GM10248 (cell line): ENCODE measurements around the gene SSBP2.

ENCODE experiments used
- CTCF ChIA-PET: fragments of 300-600 bp; sonication (Branson Sonifier 250); formaldehyde crosslinking; extraction: SDS; loops from one replicate; lab custom pipeline; 2021; ENCODE audit warnings: antibody characterized with exemption; lab: Yijun Ruan, JAX
- POLR2A ChIA-PET: fragments of 350-650 bp; sonication (Branson Sonifier 250); formaldehyde crosslinking; extraction: SDS; loops from one replicate; lab custom pipeline; 2020; ENCODE audit warnings: antibody characterized with exemption; lab: Yijun Ruan, JAX
- DNase-seq: peaks from one replicate; pipeline ENCODE4 v3.0.0; 2012; ENCODE audit errors: extremely low spot score
- TF ChIP-seq, protein P1 (sequence below): IDR thresholded peaks from 2 replicates; pipeline ENCODE4 v1.5.1; 2012; ENCODE audit warnings: mild to moderate bottlenecking, low read depth; ENCODE audit errors: extremely low read depth, missing control alignments, control extremely low read depth

The SSBP2 gene

DNA sequence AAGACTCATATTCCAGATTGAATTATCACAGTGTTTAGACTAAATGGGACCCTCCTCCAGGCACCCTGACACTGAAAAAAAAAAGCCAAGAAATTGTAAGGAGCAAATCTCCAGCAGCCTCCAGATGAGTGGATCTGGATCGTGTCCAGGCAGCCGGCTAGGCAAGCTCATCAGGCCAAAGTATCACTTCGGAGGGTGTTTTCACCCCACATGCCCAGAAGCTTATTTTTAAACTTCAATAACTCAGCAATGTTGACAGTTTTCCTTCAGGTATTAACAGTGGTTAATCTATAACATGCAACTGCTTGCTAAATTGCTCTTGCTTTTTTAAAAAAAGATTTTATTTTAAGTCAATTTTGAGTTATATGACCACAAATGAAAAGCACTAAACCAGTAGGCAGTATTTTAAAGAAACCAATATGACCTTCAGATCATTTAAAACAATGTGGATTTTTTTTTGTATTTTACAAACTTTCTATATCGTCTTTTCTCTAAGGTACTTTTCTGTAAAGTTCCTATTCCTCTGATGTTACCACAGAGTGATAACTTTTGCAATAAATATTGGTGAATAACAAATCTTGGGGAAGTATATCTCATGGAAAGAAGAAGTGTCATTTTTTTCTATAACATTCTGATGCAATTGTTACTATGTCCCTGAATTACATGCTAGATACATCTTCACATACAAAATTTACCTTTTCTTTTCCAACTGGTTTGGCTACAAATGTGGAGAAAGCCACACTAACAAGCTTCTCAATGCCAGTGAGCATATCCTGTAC lies 387.6 kb downstream of the SSBP2 start:
- ChIA-PET CTCF (interaction anchor here (0.8 to 1.8 kb wide), 4 partner anchors 9 to 63 kb away, joined by 3 to 4 read pairs (median 4); no protein-coding TSS in a partner anchor), POLR2A (no interaction called here)
- TF ChIP-seq, protein P1, sequence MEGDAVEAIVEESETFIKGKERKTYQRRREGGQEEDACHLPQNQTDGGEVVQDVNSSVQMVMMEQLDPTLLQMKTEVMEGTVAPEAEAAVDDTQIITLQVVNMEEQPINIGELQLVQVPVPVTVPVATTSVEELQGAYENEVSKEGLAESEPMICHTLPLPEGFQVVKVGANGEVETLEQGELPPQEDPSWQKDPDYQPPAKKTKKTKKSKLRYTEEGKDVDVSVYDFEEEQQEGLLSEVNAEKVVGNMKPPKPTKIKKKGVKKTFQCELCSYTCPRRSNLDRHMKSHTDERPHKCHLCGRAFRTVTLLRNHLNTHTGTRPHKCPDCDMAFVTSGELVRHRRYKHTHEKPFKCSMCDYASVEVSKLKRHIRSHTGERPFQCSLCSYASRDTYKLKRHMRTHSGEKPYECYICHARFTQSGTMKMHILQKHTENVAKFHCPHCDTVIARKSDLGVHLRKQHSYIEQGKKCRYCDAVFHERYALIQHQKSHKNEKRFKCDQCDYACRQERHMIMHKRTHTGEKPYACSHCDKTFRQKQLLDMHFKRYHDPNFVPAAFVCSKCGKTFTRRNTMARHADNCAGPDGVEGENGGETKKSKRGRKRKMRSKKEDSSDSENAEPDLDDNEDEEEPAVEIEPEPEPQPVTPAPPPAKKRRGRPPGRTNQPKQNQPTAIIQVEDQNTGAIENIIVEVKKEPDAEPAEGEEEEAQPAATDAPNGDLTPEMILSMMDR, result no peak
- DNase-seq, result no peak
